T1000 (cell line): ENCODE measurements around the gene ANKRD66.
"Not testable (repeated sequence)": the region's sequence is repeated elsewhere in the genome, so short reads cannot be mapped to it uniquely, and the experiment has no call there.

Experiments
- DNase-seq: peaks from one replicate; lab custom pipeline; 2025; ENCODE audit warnings: mixed read lengths; lab: John Stamatoyannopoulos, UW

The ANKRD66 gene

DNA sequence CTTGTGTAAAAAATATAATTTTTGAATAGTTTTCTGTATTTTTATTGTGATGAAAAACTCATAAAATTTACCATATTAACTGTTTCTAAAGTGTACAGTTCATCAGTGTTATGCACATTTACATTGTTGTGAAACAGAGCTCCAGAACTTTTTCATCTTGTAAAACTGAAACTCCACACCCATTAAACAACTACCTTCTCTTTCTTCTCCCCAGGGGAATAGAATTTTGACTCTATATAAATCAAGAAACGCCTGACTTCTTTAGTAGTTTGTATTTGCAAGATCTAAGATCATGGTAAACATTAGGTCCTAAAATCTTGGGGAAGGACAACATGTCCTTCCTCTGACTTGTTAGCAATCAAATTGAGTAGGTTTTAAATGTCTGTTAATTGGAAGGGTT, 9.1 kb downstream of the ANKRD66 start:
- no peak for DNase-seq

DNA sequence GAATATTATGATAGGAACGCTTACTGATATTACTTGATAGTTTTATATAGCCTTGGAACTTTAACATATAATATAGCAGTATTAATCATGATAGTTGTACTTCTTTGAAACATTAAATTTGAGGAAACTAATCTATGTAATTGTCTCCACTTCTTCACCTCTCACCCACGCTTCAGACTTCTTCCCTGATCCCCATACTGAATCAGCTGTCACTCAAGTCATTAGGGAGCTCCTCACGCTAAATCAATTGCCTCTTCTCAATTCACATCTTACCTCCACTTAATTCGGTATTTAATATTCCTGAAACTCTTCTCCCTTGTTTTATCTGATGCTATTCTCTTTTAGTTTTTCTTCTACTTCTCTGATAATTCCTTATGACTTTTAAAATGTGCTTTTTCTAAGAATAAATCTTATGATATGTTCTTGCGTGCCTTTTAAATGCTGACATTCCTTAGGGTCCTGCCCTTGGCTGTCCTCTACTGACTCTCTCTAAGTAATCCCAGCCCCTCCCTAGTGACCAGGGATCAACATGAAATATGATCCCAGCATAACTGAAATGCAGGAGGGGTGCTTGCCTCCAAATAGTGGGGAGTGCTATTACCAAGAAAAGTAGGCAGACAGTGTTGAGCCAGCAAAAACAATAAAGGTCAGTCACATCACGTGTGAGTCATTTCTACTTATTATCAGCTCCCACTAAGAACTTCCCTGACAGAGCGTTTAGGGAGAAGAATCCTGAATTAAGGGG, 9.9 kb downstream of the ANKRD66 start:
- no peak for DNase-seq

DNA sequence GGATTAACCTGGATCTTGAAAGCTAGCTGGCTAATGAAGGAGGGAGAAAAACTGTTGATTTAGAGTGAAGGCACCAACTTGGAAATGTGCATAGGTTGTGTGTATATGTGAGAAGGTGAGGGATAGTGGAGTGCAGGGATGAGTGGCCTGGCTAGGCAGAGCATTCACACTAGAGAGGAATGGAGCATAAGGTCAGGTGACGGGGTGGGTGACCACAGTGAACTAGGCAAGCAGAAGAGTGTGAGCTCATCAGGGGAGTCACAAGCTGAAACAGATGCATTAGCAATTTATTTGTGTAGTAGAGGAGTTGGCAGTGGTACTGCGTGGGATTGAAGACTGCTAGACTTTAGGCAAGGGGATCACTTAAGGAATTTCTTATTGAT, 10.5 kb downstream of the ANKRD66 start:
- no peak for DNase-seq

DNA sequence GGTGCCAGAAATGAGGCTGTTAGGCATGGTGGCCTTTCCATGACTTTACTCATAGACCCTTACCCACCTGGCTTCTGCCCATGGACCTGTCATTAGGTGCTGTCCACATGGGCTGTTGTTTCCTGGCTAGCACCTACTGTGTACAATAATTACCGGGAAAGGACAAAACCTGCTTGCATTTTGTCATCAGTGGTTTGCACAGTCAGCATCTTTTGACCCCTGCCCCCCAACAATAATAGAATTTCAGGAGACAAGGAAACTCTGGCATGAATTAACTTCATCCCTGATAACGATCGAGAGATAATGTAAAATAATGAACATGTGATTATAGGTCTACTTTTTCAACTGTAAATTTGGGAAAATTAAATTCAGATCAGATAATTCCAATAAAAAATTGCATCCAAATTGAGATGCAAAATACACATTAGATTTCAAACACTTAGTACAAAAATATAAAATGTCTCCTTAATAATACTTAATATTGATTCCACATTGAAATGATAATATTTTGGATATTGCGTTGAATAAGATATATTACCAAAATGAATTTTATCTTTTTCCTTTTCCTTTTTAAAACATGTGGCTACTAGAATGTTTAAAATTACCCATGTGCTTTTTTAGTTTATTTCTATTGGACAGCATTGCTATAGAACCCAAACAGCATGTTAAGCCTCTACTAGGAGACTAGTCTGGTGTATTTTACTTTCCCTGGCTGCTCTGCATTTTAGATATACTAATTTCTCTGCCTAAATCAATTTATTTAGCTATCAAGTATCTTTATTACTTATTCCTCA, 12.4 kb downstream of the ANKRD66 start:
- DNase-seq, result no peak

DNA sequence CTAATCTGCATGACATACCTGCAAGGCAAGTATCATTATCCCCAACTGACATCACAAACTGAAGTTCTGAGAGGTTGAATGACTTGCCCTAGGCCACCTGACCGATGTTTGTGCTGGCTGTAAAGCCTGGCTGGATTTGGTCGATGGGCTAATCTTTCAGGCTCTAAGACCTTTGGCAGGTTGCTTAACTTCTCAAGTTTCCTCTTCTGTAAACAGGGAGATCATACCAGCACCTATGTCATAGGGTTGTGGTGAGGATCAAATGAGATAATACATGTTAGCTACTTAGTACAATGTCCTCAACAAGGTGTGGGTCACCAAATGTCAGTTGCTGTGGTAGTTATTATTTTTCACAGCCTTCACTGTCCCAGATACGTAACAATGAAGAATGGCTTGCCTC, 14.2 kb downstream of the ANKRD66 start:
- DNase-seq, result no peak

DNA sequence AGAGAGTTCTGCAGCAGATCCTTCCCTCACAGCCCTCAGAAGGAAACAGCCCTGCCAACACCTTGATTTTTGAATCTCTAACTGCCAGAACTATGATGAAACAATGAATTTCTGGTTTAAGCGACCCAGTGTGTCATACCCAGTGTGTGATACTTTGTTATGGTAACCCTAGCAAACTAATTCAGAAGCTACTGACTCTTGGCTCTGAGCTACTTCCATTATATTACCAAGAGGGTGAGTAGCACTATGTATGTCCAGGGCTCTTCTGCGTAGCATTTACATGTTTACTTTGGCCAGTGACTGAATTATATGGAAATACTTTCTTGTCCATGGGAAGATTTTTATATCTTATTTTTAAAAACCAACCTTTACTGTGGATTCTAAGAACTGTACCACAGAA, 16.7 kb downstream of the ANKRD66 start:
- no peak for DNase-seq

DNA sequence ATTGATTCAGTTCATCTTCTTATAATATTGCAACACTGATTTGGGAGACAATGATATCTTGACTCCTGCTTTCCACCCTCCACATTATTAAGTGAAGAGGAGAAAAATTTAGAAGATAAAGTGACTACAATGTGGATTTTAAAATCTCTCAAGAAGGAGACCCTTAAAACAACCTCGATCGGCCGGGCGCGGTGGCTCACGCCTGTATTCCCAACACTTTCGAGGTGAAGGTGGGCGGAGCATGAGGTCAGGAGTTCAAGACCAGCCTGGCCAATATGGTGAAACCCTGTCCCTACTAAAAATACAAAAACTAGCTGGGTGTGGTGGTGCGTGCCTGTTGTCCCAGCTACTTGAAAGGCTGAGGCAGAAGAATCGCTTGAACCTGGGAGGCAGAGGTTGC, 17.5 kb downstream of the ANKRD66 start:
- DNase-seq, result not testable (repeated sequence)

DNA sequence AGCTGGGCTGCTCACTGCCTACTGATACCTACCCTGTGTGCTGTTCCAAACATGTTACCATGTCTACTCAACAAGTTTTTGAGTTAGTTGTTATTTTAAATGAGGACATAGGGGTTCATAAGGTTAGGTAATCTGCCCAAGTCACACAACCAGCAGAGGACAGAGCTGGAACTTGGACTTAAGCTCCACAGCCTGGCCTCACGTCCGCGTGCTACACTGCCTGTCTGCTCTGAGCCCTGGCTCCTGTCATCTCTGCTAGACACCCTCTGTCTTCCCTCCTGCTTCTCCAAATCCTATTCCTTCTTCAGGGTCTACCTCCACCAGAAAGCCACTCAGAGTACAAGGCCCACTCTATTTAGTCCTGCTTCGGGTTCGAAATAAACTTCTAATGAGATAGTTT, 18.2 kb downstream of the ANKRD66 start:
- no peak for DNase-seq

DNA sequence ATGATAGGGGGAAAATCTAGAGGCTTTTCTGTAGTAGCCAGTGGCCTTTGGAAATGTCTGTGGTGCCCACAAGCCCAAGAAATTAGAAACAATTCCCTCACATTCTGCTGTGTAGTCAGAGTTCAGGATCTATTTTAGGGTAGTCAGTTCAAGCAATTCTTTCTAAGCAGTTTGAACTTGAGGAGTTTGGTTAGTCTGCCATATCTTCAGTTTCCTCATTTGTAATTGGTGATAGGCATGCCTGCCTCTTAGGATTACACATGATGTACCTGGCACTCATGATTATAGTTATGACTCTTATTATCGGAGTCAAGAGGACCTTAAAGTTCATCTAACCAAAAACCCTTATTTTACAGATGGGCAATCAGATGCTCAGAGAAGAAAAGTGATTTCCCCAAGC, 25.3 kb downstream of the ANKRD66 start:
- no peak for DNase-seq

DNA sequence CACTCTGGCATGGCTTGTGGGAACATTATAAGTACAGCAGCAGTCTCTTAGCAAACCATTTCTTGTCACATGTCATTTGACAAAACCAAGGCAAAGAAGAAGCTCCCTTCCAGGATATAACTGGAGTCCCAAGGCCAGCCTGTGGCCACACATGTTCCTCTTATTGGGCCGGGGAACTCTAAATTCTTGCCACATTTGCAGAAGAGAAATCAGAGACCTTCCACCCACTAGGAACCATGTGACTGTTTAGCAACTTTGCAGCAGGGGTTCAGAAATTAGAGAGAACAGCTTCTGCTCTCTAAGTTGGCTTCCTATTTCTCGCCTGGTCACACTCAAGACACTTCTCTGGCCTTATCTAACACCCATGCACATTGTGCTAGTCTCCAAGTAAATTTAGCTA, 26.0 kb downstream of the ANKRD66 start:
- DNase-seq, result no peak

DNA sequence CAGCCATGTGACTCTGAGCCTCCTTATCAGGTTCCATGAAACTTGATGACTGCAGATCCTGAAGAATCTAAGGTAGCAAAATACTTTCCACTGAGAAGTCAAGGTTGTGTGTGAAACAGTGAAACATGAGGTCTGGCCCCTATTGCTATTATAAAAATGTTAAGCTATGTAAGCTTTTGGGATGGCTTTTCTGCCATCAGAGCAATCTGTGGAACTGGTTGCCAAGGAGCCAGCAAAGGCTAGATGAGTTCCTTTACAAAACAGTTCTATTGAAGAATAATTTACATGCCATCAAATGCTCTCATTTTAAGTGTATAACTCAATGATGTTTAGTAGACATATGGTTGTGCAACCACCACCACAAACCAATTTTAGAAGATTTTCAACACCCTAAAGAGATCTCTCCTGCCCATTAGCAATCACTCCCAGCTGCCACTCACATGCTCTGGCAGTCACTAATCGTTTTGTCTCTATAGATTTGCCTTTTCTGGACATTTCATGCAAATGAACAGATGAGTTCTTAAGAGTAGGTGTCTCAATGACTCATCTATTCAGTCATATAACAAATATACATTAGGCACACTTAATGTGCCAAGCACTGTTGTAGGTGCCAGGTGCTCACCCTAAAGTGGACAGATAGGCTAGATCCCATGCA, 26.6 kb downstream of the ANKRD66 start:
- no peak for DNase-seq

DNA sequence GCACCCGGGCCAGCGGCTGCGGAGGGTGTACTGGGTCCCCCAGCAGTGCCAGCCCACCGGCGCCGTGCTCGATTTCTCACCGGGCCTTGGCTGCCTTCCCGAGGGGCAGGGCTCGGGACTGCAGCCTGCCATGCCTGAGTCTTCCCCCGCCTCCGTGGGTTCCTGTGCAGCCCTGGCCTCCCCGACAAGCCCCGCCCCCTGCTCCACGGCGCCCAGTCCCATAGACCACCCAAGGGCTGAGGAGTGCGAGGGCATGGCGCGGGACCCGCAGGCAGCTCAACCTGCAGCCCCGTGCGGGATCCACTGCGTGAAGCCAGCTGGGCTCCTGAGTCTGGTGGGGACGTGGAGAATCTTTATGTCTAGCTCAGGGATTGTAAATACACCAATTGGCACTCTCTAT, 28.0 kb downstream of the ANKRD66 start:
- not testable (repeated sequence) for DNase-seq

DNA sequence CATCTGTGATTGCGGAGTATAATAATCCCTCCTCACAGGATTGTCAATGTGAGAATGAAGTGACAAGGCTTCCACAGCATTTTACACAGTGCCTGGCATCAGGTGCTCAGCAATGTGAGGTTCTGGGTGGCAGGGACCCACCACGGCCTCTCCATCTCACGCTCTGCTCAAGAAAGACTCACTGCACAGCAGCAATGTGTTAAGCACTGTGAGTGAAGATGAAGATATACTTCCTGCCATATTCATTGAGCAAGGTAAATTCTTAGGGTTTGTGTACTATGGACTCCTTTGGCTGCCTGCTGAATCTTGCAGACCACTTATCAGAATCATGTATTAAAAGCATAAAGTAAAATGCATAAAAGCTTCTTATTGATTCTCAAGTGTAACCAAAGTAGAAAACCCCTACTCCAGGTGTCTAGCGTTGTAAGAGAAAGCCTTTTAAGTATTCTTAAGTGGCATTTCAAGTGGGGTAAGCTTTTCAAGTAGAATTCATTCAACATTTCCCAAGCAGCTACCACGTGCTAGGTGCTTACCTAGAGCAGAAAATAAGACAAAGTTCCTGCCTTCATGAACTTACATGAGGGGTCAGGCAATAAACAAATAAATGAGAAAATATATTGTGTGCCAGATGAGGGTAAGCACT, 29.5 kb downstream of the ANKRD66 start:
- no peak for DNase-seq

DNA sequence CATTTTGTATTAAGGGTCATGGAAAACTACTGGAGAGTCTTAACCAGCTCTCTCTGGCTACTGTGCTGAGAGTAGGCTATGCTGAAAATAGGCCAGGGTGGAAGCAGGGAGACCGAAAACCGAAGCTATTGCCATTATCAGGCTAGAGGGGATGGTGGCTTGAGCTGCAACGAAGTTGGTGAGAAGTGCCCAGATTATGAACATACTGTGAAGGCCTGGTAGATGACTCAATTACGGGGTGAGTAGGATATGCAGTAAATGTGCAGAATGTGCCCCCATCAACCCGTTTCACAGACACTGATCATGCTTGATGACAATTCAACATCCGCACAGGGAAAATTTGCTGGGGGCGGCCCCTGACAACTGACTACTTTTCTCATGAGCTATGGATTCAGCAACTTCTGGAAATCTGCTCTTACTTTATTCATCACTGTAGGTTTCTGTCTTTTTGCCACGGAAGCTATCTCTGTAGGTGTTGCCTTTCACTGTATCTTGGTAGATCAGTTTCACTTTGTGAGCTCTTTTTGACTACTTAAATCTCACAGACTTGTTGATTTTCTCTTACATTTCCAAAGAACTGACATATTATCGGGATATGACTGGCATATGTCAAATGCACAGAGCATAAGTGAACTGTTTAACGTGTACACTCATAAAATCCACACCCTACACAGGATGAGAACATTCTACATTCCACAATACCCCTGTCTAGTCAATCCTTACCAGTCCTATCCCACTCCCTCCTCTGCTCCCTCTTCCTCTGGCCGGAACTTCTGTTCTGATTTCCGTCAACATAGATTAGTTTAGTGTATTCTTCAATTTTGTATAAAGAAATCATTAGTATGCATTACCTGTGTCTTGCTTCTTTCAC, 31.0 kb downstream of the ANKRD66 start:
- DNase-seq, result no peak

DNA sequence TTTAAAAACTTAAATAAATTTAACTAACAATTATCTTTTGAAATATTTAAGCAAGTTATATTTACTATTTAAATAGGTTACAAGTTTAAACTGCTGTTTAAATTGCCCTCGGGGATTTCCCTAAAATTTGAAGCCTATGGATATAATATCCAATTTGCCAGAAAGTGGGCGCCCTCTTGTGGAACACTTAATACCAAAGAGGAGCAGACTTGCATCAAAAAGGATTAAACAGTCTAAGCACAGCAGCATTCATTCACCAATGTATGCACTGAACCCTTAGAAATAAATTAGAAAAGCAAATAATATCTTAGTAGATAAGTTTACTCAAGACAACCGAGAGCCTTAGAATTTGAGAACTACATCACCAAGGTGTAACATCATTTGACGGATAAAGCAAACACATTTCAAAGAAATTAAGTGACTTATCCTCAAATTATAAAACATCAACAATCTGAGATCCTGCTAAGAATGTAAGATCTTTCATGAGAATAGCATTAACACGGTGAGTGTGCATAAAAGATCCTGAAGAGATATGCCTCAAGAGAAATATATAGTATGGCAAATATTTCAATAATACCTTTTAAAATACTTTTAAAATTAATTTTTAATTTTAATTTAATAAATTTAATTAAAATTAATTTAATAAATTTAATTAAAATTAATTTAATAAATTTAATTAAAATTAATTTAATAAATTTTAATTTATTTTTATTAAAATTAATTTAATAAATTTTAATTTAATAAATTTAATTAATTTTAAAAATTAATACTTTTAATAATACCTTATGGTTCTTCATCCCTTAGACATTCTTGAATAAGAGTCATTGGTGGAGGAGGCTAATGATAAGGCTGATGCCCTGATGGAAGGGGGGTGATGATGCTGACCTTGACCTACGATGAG, 35.0 kb downstream of the ANKRD66 start:
- no peak for DNase-seq

DNA sequence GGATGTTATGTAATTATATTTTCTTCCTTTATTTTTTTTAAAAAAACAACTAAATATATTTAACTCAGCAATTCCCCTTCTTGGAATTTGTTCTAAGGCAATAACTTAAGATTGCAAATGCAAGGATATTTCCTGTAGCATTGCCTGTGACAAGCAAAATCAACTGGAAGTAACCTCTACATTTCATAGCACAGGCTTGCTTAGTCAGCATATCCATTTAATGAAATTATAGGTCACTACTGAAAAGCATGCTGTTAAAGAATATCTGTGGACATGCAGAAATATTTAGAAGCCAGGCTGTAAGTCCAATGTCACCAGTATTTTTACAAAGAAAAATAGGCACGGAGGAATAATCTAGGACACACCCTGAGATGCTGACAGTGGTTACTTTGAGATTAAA, 37.8 kb downstream of the ANKRD66 start:
- no peak for DNase-seq

DNA sequence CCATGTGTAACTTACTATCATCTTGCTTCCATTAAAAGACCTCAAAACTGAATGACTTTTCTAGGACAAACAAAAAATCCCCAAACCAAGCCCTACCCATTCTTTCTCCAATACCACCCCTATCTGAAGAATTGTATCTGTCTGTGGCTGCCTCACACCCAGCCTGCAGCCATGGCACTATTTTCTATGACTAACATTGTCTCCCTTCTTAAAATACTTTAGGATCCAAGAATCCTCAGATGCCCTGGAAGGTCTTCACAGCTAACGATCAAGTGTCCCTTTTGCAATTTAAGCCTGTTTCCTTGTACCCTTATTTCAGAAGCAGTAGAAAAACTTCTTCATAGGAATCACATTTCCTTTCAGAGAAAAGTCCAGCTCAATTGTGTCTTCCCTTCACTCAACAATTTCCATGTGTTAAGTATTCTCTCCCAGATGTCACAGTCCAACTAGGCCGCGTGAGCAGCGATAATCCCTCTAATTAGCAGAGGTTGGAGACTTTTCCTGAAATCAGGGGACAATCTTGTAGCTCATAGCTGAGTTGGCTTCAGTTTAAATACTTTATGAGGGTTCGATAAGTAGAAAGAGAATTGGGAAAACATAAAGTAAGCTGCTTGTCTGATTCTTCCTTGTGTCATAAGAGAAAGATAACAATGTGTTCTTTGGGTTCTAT, 41.3 kb downstream of the ANKRD66 start:
- DNase-seq, result no peak

DNA sequence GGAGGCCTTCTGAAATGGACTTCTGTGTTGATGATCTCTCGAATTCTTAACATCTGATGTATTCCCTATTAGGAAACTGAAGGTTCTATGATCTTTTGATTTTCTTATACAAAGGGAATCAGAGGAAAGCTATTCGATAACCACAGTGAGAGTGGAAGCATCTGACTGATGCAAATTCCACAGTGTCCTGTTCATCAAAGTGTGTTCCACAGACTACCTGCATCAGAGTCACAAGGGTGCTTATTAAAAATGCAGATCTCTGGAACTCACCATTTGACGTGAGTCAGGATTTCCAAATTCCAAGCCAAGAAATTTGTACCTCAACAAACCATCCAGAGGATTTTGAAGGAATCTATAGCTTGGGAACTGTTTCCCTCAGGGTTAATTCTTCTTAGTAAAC, 42.1 kb downstream of the ANKRD66 start:
- no peak for DNase-seq

DNA sequence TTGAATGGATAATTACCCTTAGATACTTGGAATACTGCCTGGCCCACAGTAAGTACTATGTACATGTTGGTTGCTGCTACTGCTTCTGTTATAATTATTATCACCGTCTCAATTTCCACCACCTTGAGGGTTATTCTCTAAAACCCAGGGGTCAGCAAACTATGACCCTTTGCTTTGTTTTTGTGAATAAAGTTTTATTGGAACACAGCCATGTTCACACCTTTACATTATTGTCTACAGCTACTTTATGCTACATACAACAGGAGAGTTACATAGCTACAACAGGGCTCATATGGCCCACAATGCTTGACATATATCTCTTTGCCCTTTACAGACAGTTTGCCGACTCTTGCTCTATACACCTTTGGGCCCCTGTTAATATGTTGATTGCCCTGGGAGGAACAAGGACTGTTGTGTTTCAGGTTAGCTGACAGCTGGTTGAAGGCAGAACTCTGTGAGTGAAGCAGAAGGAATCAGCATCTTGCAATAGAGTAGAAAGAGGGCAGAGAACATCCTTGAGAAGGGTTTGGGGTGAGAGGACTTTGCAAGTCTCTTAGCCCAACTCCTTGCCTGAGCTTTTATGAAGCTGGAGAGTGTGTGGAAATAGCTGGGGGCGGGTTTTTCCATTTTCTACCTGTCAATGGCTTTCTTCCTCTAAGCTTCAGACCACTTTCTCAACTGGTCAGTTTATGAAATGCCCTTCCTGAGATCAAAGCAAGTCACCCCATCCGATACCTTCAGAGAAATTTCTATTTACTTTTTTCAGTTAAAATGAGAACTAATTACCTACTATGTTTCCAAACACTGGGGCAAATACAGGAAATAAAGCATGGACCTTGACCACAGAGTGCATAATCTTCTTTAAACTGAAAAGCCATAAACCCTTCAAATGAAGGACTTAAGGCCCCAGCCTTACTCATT, 43.0 kb downstream of the ANKRD66 start:
- no peak for DNase-seq
